Vagina (tissue), 2 donors: ENCODE measurements around the gene KLHL3.

ENCODE experiments used
- POLR2A ChIP-seq, 2 donors: fragments of 450-650 bp; IDR thresholded peaks; one replicate each; pipeline ENCODE4 v1.6.1; 2017; ENCODE audit warnings: antibody characterized with exemption in 2 of 2, mild to moderate bottlenecking in 2 of 2, moderate library complexity in 2 of 2
- POLR2AphosphoS5 ChIP-seq, 2 donors: sonication (generic); formaldehyde crosslinking; IDR thresholded peaks; one replicate each; pipeline ENCODE4 v1.9.0; 2017; ENCODE audit warnings: antibody characterized with exemption in 2 of 2, mild to moderate bottlenecking in 2 of 2, low read depth in 1 of 2; ENCODE audit not compliant: insufficient read depth in 1 of 2
- TF ChIP-seq, protein P1 (sequence below), 3 experiments: fragments of 450-650 bp in 2 of 3; fragments of 200-600 bp in 1 of 3; sonication (generic) in 1 of 3; IDR thresholded peaks; one replicate each; pipeline ENCODE4 v1.5.1; 2017 to 2019; ENCODE audit warnings: antibody characterized with exemption in 3 of 3, mild to moderate bottlenecking in 2 of 3, moderate library complexity in 2 of 3

DNA sequence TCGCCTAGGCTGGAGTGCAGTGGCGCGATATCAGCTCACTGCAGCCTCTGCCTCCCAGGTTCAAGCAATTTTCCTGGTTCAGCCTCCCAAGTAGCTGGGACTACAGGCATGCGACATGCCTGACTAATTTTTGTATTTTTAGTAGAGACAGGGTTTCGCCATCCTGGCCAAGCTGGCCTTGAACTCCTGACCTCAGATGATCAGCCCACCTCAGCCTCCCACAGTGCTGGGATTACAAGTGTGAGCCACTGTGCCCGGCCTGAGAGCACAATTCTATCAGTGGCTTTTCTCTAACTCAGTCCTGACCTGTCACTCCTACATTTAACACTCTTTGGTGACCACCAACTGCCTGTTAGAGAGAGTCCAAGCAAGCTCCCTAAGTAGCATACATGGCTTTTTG is 154.1 kb downstream of the KLHL3 start:
- TF ChIP-seq, protein P1, sequence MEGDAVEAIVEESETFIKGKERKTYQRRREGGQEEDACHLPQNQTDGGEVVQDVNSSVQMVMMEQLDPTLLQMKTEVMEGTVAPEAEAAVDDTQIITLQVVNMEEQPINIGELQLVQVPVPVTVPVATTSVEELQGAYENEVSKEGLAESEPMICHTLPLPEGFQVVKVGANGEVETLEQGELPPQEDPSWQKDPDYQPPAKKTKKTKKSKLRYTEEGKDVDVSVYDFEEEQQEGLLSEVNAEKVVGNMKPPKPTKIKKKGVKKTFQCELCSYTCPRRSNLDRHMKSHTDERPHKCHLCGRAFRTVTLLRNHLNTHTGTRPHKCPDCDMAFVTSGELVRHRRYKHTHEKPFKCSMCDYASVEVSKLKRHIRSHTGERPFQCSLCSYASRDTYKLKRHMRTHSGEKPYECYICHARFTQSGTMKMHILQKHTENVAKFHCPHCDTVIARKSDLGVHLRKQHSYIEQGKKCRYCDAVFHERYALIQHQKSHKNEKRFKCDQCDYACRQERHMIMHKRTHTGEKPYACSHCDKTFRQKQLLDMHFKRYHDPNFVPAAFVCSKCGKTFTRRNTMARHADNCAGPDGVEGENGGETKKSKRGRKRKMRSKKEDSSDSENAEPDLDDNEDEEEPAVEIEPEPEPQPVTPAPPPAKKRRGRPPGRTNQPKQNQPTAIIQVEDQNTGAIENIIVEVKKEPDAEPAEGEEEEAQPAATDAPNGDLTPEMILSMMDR (IDR thresholded peaks at IDR 0.05) = no peak
- TF ChIP-seq POLR2A (IDR thresholded peaks at IDR 0.05) (no peak), POLR2AphosphoS5 (IDR thresholded peaks at IDR 0.05; ENCODE audit: insufficient read depth in 1 of 2, low read depth in 1 of 2) (no peak)
